Inferior parietal cortex (tissue), 1 donor: ENCODE data around the gene ANXA6.

Experiments
- DNase-seq: peaks from one replicate; pipeline ENCODE4 v3.0.0-alpha.2; 2016; ENCODE audit errors: extremely low spot score

The ANXA6 gene

DNA sequence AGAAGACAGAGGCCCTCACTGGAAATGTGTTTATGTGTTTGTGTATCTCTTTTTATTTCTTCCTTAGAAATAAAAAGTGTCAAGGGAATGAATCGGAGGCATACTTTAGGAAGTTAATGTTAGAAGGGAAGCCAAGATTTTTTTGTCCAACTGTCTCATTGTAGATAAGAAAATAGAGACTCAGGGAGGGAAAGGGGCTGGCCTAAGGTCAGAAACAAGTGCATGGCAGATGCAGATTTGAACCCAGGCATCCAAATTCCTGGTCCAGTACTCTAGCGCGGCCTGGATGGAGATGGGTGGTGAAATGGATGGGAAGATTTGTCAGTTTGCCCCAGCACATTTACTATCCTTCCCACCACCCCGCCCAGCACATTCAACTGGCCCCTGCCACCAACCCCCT lies 56.9 kb downstream of the ANXA6 start:
- no peak for DNase-seq

DNA sequence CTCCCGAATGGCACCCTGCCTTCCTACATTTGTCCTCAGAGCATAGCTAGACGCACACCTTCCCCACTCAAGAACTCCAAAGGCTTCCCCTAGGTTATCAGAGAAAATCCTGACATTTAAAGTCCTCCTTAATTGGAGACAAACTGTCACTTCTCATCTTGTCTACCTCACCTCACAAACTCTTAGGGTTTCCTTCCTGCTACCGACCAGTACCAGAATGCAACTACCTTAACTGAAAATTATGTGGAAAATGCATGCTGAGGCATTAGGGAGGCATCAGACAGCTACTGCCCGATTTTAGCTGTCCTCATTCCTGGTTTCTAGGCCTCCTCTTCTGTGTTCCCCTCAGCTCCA lies 58.8 kb downstream of the ANXA6 start:
- DNase-seq: no peak

DNA sequence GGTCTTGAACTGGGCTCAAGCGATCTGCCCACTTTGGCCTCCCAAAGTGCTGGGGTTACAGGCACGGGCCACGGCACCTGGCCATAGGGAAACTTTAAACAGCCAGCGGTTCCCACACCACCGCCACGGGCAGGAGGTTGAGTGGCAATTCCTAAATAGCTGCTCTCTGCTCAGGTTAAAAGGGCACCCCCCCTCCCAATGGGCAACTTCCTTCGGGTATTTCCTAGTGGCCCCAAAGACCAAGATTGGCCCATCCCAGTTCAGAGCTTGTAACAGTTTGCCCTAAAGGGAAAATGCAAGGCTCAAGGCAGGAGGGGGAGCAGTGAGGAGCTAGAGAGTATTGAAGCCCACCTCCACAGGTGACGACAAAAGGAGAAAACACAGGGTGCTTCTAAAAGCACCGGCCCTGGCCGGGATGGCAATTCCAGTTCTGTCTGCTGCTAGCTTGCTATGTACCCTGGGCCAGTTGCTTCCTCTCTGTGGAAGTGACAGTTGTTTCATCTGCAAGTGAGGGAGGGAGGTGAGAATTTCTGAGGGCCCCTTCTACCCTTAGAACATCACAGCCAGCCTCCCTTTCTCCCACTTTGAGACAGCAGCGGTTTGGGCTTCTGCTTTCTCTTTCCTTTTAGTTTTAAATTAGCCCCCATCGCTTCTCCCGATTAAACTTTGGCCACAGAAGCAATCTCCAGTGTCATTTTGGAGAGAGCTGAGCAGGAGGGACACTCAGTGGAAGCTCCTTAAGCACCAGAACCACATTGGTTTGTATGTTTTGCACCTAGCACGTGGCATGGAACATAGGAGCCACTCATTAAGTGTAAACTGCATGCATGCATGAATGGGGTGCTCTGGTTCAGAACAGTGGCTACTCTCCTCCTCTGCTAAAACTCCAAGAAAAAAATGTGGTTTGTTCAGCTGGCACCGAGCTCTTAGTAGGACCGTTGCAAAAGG lies 59.5 kb downstream of the ANXA6 start:
- no peak for DNase-seq

DNA sequence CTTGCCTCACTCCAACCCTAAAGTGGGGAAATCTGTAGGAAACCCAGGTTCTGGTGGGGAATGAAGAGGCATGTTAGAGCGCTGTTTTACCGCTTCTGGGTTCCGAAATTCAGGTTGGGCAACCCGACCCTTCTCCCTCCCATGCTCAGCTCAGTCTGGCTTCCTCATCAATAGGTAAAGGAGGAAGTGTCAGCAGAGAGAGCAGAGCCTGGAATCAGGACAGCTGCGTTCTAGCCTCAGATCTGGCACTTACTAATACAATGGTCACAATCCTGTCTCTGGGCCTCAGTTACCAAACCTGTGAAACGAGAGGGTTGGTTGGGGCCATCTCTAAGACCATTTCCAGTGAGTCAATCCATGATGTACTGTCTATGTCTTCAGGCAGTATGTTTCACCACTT lies 60.5 kb downstream of the ANXA6 start:
- DNase-seq: no peak

DNA sequence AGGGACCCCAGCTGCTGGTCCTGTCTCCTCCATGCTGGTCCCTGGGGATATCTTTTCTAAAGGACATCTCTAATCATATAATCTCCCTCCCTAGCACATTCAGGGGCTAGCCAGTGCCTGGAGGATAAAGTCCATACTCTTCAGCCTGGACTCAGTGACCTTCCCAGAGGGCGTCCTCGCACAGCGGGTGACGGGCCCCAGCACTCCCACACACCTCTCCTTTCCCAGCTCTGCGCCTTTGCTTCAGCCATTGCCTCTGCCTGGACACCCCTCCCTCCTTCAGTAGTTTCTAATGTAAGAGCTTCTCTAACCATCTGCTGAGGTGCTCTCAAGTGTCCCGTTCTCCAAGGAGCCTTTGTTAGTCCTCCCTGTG lies 61.6 kb downstream of the ANXA6 start:
- DNase-seq: no peak

DNA sequence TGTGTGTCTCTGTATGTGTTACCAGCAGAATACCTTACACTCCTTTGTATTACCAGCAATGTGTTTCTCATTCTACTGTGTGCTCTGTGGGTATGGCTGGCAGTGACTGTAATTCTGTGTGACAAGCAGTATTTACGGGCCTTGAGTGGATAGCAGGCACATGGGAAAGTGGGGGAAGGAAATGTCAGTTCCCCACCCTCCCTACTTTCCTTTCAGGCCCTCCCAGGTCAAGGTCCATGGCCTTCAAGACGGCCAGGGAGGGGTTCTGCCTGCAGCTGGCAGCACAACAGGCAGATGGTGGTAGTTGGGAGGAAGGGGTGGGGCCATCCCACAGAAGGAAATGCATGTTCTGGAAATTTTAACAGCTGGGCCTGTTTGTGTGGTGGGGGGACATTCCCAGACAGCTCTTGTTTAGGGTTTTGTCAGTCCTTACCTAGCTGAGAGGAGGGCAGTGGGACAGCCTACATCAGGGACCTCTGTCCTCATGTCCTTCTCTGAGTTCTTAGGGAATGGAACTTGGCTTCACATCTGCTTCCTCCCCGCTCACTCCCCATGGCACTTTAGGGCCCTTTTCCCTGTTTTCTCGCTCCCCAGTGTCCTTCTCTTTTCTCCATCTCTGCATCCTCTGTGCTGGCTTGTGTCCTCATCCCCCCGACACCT lies 62.1 kb downstream of the ANXA6 start:
- DNase-seq: no peak

DNA sequence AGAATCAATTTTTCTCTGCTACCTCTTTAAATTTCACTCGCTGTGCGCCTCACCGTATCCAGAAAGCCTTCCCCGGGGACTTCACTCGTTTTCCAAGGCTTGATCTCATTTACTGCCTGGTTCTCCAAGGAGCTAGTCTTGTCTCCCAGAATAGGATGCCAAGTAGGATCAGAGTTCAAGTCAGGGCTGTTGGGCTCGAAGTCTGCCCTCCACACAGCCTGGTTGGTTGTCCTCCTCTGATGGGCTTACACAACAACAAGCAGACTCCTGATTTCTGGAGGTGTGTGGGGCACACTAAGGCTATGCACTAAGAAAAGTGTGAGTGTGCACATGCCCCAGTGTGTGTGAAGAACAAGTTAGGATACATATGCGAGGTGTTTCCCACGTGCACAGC lies 62.7 kb downstream of the ANXA6 start:
- no peak for DNase-seq

DNA sequence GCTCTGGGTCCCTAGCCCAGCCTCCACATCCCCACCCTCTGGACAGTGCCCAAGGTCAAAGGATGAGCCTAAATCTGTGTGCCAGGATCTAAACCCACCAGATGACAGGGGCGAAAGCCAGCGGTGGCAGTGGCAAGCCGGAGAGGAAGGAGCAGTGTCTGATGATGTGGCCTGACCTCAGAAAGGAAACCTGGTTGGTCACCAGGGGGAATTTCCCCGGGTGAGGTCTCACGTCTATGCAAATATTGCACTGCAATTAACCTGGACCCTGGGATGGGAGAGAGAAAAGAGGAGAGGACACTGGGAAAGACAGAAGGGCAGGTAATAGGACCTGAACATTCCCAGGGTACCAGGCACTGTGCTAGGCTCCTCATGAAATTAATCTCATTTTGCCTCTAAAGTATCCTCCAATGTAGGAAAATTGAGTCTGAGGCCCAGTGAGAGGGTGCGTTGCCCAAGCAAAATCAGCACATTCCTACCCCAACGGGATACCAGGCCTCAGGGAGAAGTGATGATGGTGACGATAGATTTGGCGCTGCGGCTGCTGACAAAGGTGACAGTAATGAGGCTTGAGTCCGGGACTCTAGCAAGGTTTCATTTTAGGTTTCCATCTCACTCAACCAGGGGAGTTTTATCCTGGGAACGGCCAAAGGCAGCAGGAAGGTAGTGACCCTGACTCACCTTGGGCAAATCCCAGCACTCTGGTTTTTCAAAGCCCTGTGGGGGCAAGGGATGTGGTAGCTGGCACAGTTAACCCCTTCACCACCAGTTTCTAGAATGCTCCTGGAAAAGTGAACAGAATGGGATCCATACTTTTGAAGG lies 63.3 kb downstream of the ANXA6 start:
- no peak for DNase-seq

DNA sequence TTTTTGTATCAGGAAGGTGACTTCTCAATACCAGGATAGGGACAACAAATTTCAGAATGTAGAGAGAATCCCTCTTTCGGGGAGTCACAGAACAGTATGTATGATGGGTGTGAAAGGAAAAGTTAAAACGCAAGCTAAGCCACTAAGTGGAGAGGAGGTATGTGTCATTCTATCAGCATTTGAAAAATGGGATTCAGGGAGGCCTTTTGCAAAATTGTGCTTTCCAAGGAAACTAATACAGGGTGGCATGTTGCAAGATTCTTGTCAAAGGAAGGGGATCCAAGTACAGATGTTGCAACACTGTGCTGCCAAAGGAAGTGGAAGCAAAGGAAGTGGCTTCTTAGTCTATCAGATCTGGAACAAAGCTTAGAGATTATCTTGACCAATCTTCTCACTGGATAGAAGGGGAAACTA lies 64.1 kb downstream of the ANXA6 start:
- DNase-seq: no peak

DNA sequence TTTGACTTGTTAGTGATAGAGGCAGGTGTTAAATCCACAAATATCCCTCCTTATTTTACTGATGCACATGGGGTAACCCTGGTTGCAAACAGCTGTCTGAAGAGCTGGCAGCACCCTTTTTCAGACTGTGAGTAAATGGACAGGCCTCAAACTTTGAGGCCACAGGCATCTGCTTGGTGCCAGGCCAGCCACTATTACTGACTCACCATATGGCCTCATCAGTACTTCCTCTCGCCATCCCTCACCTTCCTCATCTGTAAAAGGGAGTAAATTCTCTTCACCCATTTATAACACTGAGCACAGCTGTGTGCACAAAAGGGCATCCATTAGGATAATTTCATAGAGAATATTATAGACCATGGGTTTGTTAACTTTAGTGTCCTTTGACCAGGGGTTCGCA lies 64.8 kb downstream of the ANXA6 start:
- DNase-seq: no peak

DNA sequence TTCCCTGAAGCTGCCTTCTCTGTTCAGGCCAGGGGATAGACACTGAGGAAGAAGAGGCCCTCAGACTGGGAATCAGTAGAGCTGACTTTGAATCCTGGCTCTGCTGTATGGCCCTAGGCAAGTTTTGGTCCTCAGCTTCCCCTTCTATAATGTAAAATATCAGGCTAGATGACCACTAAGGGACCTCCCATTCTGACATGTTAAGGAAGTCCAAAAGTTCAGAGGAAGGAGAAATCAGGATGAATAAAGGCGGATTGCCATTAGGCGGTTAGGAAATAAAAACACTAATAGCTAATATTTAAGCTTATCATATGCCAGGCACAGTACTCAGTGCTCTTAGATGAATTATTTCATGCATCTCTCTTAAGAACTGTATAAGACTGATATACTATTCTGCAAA lies 67.9 kb downstream of the ANXA6 start:
- DNase-seq: no peak

DNA sequence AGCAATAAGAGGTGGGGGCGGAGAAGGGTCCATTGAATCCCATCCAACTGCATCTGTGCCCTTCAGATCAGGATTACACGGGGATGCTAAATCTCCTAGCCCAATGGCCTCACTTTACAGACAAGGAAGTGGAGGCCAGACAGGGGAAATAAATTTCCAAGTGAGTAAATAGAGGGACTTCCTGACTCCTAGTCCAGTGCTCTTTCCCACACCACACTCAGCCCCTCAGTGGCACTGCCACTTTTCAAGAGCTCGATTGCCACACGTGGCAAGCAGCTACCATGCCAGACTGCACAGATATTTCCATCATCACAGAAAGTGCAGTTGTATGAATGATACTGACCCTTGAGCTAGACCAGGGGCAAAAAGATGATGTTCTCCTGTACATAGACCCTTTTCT lies 68.6 kb downstream of the ANXA6 start:
- DNase-seq: no peak

DNA sequence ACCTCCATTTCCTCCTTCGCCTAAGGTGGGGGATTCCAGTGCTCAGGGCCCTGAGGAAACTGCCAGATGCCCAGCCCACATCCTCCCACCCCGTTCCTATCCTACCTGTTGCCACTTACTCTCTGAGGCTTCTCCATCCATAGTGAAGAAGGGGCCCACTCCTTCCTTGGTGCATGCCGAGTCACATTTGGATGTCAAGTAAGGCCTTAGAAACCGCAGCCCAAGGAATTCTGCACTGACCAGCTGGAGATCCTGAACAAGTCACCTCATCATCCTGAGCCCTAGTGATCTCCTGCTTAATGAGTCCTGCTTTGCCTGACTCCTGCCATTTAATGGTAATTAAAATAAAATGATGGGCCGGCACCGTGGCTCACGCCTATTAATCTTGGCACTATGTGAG lies 70.1 kb downstream of the ANXA6 start:
- no peak for DNase-seq

DNA sequence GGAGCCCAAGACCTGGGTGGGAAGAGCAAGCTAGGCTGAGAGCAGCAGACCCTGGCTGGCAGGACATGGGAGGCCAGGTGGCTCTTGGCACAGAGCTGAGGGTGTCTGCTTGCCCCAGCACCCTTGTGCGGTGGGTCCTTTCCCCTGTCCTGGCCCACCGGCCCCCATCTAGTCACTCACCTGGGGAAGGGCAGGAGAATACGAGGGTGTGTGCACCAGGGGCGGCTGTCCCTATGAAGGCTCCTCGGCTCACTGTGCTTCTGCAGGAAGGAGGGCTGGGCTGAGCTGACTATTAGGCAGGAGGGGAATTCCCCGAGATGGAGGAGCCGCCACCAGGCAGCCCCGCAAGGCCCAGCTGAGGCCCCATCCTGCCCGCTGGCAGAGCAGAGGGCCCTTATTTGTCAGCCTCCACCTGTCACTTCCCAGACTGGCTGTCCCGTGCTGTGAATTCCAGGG lies 70.6 kb downstream of the ANXA6 start:
- DNase-seq: no peak

DNA sequence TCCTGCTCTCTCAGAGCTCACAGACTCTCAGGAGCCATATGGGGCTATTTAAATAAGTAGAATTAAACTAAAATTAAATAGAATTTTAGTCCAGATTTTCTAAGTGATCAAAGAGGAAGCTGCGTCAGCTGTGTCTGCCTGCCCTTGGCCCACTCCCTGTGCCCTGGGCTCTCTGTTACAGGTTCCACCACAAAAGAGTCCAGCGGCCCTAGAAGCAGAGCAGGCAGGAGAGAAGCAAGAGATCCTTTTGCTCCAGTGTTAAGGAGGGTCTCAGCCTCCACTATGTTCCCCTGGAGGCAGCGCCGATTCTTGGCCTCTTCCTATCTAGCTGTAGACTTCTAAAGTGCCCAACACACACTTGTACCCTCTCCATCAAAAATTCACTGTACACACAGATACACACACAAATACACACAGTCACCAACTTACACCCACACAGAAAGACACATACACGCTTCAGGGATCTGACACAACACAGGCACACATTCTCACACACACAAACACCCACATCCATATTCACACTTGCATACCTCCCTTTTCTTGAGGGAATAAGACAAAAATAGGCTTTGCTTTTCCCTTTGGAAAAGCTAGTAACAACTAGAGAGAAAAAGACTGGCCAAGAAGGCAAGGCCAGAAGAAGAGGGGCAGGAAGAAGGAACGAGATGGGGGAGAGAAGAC lies 71.2 kb downstream of the ANXA6 start:
- no peak for DNase-seq

DNA sequence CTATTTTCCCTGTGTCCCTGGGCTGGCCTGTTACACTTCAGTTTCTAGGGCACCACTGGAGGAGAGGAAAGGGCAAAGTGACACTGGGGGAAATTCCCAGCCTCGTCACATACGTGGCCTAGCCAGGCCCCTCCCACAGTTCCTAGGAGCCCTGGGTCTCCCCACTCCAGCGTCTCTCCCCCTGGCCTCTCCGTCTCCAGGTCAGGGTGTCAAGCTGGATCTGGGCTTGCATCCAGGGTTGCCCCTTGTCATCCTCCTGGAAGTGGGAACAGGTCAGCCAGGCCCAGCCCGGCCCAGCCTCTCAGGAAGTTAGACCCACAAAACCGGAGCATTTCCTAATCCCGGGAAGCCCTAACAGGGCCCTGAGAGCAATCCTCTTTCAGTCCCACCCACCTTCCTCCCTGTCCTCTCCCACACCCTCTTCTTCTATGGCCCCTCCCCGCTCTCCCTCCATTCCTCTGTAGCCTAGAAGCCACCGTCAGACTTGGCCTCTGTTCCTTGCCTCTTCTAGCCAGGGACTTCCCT lies 72.0 kb downstream of the ANXA6 start:
- no peak for DNase-seq

DNA sequence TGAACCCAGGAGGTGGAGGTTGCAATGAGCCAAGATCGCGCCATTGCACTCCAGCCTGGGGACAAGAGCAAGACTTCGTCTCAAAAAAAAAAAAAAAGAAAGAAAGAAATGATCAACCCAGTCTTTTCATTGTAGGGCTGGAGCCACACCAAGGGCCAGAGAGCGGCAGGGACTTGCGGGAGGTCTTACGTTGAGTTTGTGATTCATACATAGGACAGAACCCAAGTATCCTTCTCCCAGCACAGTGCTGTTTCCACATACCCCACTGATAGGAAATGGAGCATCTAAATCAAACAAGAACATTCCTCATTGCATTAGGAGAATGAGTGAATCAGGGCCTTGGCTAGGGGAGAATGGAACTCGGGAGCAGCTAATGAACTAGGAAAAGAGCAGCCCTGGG lies 73.2 kb downstream of the ANXA6 start:
- DNase-seq: no peak

DNA sequence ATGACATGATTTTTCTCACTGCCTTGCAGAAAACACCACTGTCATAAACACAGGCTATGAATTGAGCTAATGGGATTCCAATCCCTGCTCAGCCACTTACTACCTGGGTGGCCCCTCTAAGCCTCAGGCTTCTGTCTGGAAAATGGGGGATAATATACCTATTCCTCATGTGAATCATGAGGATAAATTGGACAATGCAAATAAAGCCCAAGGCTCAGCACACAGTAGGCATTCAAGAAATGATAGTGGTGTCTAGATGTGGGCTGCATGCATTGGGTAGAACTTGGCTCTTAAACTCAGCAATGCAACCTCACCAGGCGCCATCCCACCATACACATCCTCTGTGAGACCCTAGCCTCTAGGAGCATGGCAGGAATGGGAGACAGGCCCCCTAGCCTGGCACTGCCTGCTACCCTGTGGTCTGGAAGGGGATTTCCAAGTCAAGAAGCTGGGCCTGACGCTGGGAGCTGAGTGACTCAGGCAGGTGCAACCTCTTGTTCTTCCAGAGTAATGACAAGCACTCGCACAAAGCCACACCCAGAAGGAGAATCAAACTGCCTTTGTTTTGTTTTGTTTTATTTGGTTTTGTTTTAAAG lies 74.4 kb downstream of the ANXA6 start:
- no peak for DNase-seq

DNA sequence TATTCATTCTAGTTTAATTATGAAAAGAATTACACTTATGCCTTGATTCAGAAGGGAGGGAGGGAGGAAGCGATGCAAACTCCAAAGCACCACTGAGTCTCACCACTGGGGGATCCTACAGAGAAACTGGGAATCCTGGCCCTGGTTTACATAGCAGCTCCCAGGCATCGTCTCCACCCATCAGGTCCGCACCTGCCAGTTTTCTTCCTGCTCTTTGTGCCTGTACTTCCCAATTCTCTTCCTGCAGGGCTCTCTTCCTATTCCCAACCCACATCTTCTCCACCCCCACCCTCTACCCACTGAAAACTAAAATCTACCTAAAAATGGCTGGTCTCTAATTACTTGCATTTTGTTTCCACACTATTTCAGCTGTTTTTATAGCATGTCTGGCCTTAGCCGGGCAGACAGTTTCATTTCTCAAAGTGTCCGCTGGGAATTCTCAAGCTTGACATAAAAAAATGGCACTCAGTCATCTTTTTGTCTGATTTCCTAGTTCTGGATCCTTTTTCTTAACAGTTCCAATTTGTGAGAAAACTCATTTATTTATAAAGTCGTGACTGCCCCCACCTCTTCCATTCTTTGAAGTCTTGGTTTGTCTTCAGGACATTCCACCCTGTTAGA lies 75.2 kb downstream of the ANXA6 start:
- no peak for DNase-seq

DNA sequence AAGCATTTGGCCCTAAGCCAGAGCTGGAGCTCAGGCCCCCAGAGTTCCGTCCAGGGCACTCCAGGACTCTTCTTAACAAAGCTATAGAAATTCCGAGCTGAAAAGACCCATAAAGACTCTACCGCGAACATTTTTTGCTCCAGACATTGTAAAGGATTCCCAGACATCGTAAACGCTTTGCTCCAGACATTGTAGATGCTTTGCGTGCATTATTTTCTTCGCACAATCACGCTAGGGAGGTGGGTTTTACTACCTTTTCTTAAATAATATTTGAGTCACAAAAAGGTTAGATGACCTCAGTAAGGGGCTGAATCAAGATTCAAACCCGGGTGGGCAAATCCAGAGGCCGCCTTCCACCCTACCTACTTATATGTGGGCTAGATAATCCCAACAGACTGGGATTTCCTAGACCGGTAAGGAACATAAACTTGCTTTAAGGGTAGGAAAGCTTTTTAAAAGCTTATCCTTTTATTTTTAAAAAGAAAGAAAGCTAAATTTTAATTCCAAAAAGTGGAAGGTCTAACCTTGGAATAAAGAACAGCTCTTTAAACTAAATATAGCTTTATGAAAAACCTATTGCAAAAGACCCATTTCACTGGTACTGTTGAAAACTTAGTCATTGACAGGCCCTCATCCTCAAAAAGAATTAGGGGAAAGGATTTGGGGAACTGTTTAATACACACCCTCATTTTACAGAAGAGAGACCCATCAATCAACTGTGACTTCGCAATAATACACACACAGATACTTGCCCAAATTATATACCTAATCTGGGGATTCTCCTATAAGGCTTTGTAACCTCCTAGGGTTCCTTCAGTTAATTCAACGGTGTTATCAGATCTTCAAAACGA lies 75.9 kb downstream of the ANXA6 start:
- DNase-seq: peak; percentile 62
